CD14-positive monocyte (primary cell): ENCODE measurements around the gene SCCPDH. TPM values are rescaled to one million over a fixed set of nuclear protein-coding genes. Genes with fewer than 3 reads are reported as not detected.

Experiments
- DNase-seq, 3 donors: peaks; one replicate each; pipeline ENCODE4 v3.0.0-alpha.2; 2011 to 2022
- H2AFZ ChIP-seq: 2 replicates; pipeline ENCODE4 v1.6.0; 2012; ENCODE audit warnings: mild to moderate bottlenecking, low read depth, low read length, inconsistent platforms; ENCODE audit not compliant: insufficient read depth, poor library complexity, severe bottlenecking
- H3K27ac ChIP-seq, 2 donors: 1 replicate in 1 of 2; 2 replicates in 1 of 2; pipeline ENCODE4 v1.5.1; 2012 to 2013; ENCODE audit warnings: low read length in 2 of 2, control low read depth in 1 of 2, inconsistent platforms in 1 of 2, low read depth in 1 of 2, mild to moderate bottlenecking in 1 of 2
- H3K27me3 ChIP-seq, 2 donors: one replicate each; pipeline versions ENCODE4 v1.6.0 to v1.6.1; 2011 to 2013; ENCODE audit warnings: low read length in 2 of 2; ENCODE audit not compliant: control insufficient read depth in 2 of 2, insufficient read depth in 2 of 2
- H3K36me3 ChIP-seq, 2 donors: replicated peaks in 1 of 2; 1 replicate in 1 of 2; 2 replicates in 1 of 2; pipeline versions ENCODE4 v1.5.1 to v1.6.1; 2012 to 2013; ENCODE audit warnings: low read length in 2 of 2, control low read depth in 1 of 2, inconsistent platforms in 1 of 2, mild to moderate bottlenecking in 1 of 2; ENCODE audit not compliant: insufficient read depth in 2 of 2, control insufficient read depth in 1 of 2
- H3K4me1 ChIP-seq, 2 donors: 1 replicate in 1 of 2; 2 replicates in 1 of 2; pipeline versions ENCODE4 v1.5.1 to v1.6.1; 2012 to 2013; ENCODE audit warnings: low read length in 2 of 2, control low read depth in 1 of 2, inconsistent platforms in 1 of 2, mild to moderate bottlenecking in 1 of 2, moderate library complexity in 1 of 2; ENCODE audit not compliant: insufficient read depth in 2 of 2, control insufficient read depth in 1 of 2
- H3K4me2 ChIP-seq: replicated peaks from 2 replicates; pipeline ENCODE3; 2012; ENCODE audit warnings: low read length, moderate library complexity, mild to moderate bottlenecking; ENCODE audit not compliant: poor library complexity, severe bottlenecking; ENCODE audit errors: extremely low read depth
- H3K4me3 ChIP-seq, 3 experiments: fragments of 200-600 bp in 1 of 3; sonication (generic) in 1 of 3; replicated peaks in 1 of 3; 1 replicate in 2 of 3; 2 replicates in 1 of 3; pipeline ENCODE4 v1.5.1; 2011 to 2013; ENCODE audit warnings: low read length in 3 of 3, mild to moderate bottlenecking in 3 of 3, control low read depth in 2 of 3, low read depth in 2 of 3, inconsistent platforms in 1 of 3, moderate library complexity in 1 of 3
- H3K79me2 ChIP-seq: 2 replicates; pipeline ENCODE4 v1.6.0; 2012; ENCODE audit warnings: mild to moderate bottlenecking, control low read depth, inconsistent platforms, low read length, moderate library complexity; ENCODE audit not compliant: insufficient read depth
- H3K9ac ChIP-seq: 2 replicates; pipeline ENCODE4 v1.6.0; 2017; ENCODE audit warnings: low read length, mild to moderate bottlenecking; ENCODE audit not compliant: insufficient read depth, poor library complexity, severe bottlenecking
- H3K9me3 ChIP-seq, 2 donors: replicated peaks in 1 of 2; 1 replicate in 1 of 2; 2 replicates in 1 of 2; pipeline versions ENCODE4 v1.5.1 to v1.6.1; 2012 to 2013; ENCODE audit warnings: low read length in 2 of 2, control low read depth in 1 of 2; ENCODE audit not compliant: control insufficient read depth in 1 of 2, insufficient read depth in 1 of 2
- H4K20me1 ChIP-seq: 2 replicates; pipeline ENCODE4 v1.6.0; 2012; ENCODE audit warnings: mild to moderate bottlenecking, low read length, control low read depth, moderate library complexity; ENCODE audit not compliant: insufficient read depth
- H3K27ac Mint-ChIP-seq, 7 donors: one replicate each; pipeline ENCODE4 v1.8.0; 2020; ENCODE audit warnings: mild to moderate bottlenecking in 7 of 7, mixed read lengths in 7 of 7, moderate library complexity in 6 of 7, inconsistent platforms in 2 of 7
- H3K27me3 Mint-ChIP-seq, 3 donors: one replicate each; pipeline ENCODE4 v1.8.0; 2021 to 2022; ENCODE audit warnings: low read depth in 3 of 3, mild to moderate bottlenecking in 3 of 3, mixed read lengths in 3 of 3, moderate library complexity in 3 of 3, inconsistent platforms in 1 of 3
- H3K36me3 Mint-ChIP-seq, 2 donors: one replicate each; pipeline ENCODE4 v1.8.0; 2020; ENCODE audit warnings: mixed read lengths in 2 of 2, inconsistent platforms in 1 of 2, mild to moderate bottlenecking in 1 of 2
- H3K4me1 Mint-ChIP-seq: one replicate; pipeline ENCODE4 v1.8.0; 2020; ENCODE audit warnings: mild to moderate bottlenecking, mixed read lengths
- H3K4me3 Mint-ChIP-seq, 2 donors: one replicate each; pipeline ENCODE4 v1.8.0; 2020; ENCODE audit warnings: mild to moderate bottlenecking in 2 of 2, mixed read lengths in 2 of 2, moderate library complexity in 1 of 2
- H3K9me3 Mint-ChIP-seq, 7 donors: one replicate each; pipeline ENCODE4 v1.8.0; 2020 to 2022; ENCODE audit warnings: mixed read lengths in 7 of 7, mild to moderate bottlenecking in 6 of 7, moderate library complexity in 6 of 7, inconsistent platforms in 2 of 7
- CTCF ChIP-seq: fragments of 200-600 bp; IDR thresholded peaks from one replicate; pipeline ENCODE4 v1.8.0; 2022; ENCODE audit warnings: antibody characterized with exemption, mild to moderate bottlenecking
- WGBS: methylation state at CpG from one replicate; pipeline ENCODE4 v1.1.5; 2013; ENCODE audit warnings: missing lambda C conversion rate; ENCODE audit not compliant: insufficient coverage; 5-methylcytosine and 5-hydroxymethylcytosine counted together
- intact Hi-C, 2 donors: fragments of 100-400 bp; cut with micrococcal nuclease; formaldehyde crosslinking; loops; one replicate each; pipeline versions ENCODE4 v1.15.0 to v1.15.1; 2023
- polyA plus RNA-seq, 3 donors: library from polyadenylated mRNA; depleted of rRNA in 1 of 3; unstranded in 2 of 3; stranded (reverse) in 1 of 3; fragments of 300-500 nt in 2 of 3; fragments of >200 nt in 1 of 3; fragmentation: Illumina TruSeq in 2 of 3; gene quantifications; 1 replicate in 2 of 3; 2 replicates in 1 of 3; pipeline ENCODE4 v1.2.3, GENCODE V29; 2012 to 2021

Gene SCCPDH
- polyA plus RNA-seq, 3 donors = 7.3 to 25.3 (median 22.7) TPM

DNA sequence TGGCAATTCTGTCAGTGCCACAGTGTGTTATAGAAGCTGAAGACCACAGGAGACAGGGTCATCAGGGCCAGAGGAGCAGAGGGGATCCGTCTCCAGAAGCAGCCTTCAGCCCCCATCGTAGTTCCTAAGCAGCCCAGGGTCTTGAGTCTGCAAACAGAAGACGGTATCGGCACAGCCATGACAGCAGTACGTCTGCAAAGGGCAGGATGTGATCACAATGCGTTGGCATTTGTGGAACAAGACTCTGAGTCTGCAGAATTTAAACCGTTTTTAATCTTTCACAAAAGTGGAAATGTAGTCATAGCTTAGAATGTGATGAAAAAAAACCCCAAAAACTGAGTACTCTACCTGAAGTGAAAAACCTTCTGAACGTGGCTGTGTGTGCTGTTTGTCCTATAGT lies 44.0 kb upstream of the SCCPDH start:
- H3K4me3 Mint-ChIP-seq = no peak overlapping the region
- intact Hi-C loops = loop anchor here in 1 of 2 donors (10.0 kb wide), 1 partner anchor 175 kb away; the partner anchor contains the start of gene SMYD3

DNA sequence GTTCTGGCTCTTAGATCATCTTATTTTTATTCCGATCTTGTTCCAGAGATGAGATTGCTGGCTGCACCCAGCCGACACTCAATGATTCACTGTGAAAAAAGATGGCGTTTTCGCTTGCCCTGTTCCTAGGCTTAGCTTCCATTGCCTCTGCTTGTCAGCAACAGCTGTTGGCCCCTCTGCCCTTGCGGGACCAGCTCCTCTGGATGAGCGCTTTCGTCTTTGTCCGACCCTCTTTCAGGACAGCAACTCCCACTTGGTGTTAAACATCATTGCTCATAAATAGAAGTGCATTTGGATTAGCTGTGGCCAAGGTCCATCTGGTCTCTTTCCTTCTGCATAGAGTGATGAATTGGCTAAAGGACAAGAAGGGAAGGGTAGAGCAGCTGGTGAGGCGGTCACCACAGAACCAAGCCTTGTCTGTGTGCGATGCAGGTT lies 43.5 kb upstream of the SCCPDH start:
- Histone ChIP-seq H3K9me3 (no peaks in the 10 kb centered on the region), H3K36me3 (no peaks in the 10 kb centered on the region), H3K79me2 (no peaks in the 10 kb centered on the region), H3K4me3 (no peak overlapping the region), H3K27ac (no peak overlapping the region), H4K20me1 (no peaks in the 10 kb centered on the region), H3K4me1 (no peaks in the 10 kb centered on the region), H2AFZ (no peak overlapping the region), H3K9ac (no peak overlapping the region), H3K27me3 (no peaks in the 10 kb centered on the region), H3K4me2 (no peak overlapping the region)
- Mint-ChIP-seq H3K9me3 (peaks cover 0 to 4% (median 0%) of the 10 kb centered on the region in 7 donors), H3K27ac (no peak overlapping the region), H3K27me3 (peaks cover 0 to 3% (median 0%) of the 10 kb centered on the region in 3 donors), H3K36me3 (no peaks in the 10 kb centered on the region), H3K4me1 (peaks cover 3% of the 10 kb centered on the region), H3K4me3 (no peak overlapping the region)
- intact Hi-C loops = loop anchor here in 1 of 2 donors (10.0 kb wide), 1 partner anchor 176 kb away; the partner anchor contains the start of gene SMYD3
- DNase-seq = no peak
- WGBS = 92% methylated on average over 4 of the region's 10 CpGs
- no peak for TF ChIP-seq CTCF

More for the DNA sequence above, 44.0 kb upstream of the SCCPDH start:
- 79% methylated on average over 6 of the region's 8 CpGs for WGBS
- no peak for DNase-seq
- H3K9me3 Mint-ChIP-seq = peaks cover 0 to 5% (median 0%) of the 10 kb centered on the region in 7 donors
- no peak overlapping the region for H2AFZ ChIP-seq
- no peak overlapping the region for H3K4me3 ChIP-seq
- no peak overlapping the region for H3K9ac ChIP-seq
- no peaks in the 10 kb centered on the region for H3K9me3 ChIP-seq
- no peaks in the 10 kb centered on the region for H3K4me1 ChIP-seq
- no peak for TF ChIP-seq CTCF
- H3K27me3 ChIP-seq = no peaks in the 10 kb centered on the region
- H3K27ac Mint-ChIP-seq = no peak overlapping the region
- H3K4me2 ChIP-seq = no peak overlapping the region
- no peaks in the 10 kb centered on the region for H4K20me1 ChIP-seq
- no peak overlapping the region for H3K27ac ChIP-seq
- H3K36me3 Mint-ChIP-seq = no peaks in the 10 kb centered on the region
- peaks cover 0 to under 1% (median 0%) of the 10 kb centered on the region in 3 donors for H3K27me3 Mint-ChIP-seq
- H3K79me2 ChIP-seq = no peaks in the 10 kb centered on the region
- H3K36me3 ChIP-seq = no peaks in the 10 kb centered on the region
- peaks cover 3% of the 10 kb centered on the region for H3K4me1 Mint-ChIP-seq
